HUES48 (cell line): ENCODE data around the gene RNF212.

Experiments
- H3K27ac ChIP-seq: one replicate; pipeline ENCODE4 v1.7.0; 2013; ENCODE audit warnings: low read depth, low read length, inconsistent platforms
- H3K27me3 ChIP-seq: 2 replicates; pipeline ENCODE4 v1.6.1; 2013; ENCODE audit warnings: mild to moderate bottlenecking, low read length; ENCODE audit not compliant: control insufficient read depth, insufficient read depth
- H3K36me3 ChIP-seq: 2 replicates; pipeline ENCODE4 v1.6.1; 2013; ENCODE audit warnings: low read length; ENCODE audit not compliant: control insufficient read depth, insufficient read depth
- H3K4me1 ChIP-seq: 2 replicates; pipeline ENCODE4 v1.6.1; 2013; ENCODE audit warnings: mild to moderate bottlenecking, low read length; ENCODE audit not compliant: control insufficient read depth, insufficient read depth
- H3K4me3 ChIP-seq: 2 replicates; pipeline ENCODE4 v1.5.1; 2013; ENCODE audit warnings: mild to moderate bottlenecking, low read depth, low read length
- H3K9ac ChIP-seq: 2 replicates; pipeline ENCODE4 v1.6.1; 2013; ENCODE audit warnings: mild to moderate bottlenecking, low read depth, low read length, moderate library complexity
- H3K9me3 ChIP-seq: 2 replicates; pipeline ENCODE4 v1.6.1; 2013; ENCODE audit warnings: low read length; ENCODE audit not compliant: control insufficient read depth, insufficient read depth

Gene RNF212

DNA sequence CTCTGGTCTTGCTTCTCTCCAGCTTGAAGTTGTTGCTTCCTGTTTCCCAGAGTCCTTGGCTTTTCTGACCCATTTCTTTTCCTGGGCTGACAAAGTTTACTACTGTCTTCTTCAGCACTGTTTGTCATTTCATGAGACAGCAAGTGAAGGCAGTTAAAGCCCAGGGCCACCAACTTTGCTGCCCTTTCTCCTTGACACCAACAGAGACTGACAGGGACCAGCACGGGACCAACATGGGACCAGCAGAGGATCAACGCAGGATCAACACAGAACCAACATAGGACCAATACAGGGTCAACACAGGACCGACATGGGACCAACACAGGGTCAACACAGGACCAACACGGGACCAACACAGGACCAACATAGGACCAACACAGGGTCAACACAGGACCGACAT is 34.9 kb downstream of the RNF212 start:
- H3K4me3 ChIP-seq, result no peak overlapping the region

DNA sequence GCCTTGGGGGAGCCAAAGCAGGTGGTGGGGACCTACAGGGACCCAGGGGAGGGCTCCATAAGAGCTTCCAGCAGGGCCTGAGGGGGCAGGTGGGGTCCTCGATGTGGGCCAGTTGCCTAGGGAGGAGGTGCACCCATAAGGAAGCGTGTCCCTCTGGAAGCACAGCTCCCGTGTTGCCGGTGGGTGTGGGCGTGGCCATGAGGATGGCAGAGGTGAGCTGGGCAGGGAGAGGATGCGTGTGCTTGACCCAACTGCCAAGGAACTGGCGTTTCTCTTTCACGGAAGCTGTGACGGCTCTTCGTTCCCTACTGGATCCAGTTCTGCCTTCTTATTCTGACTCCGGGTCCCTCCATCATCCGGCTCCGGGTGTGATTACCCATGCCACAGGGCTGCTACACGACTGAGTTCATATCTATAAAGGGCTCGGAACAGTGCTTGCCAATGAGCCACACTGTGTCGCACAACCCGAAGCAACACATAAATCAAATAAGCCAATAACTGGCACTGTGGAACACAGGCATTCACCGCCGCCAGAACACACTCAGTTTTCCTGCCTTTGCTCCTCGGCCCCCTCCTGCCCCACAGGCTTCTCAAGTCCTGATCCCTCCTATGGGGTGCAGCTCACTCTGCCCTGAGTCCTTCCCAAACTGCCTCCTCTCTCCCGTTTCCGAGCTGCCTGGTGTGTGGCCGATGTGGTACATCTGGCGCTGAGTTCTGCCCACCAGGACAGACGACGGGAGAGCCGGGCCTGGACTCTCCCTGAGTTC is 35.5 kb downstream of the RNF212 start:
- H3K27ac ChIP-seq, result no peak overlapping the region
- no peak overlapping the region for H3K9ac ChIP-seq
- no peaks in the 10 kb centered on the region for H3K4me1 ChIP-seq

More for the DNA sequence above, 34.9 kb downstream of the RNF212 start:
- Histone ChIP-seq H3K9me3 (no peaks in the 10 kb centered on the region), H3K4me1 (no peaks in the 10 kb centered on the region), H3K27me3 (no peaks in the 10 kb centered on the region), H3K9ac (no peak overlapping the region), H3K36me3 (no peaks in the 10 kb centered on the region), H3K27ac (no peak overlapping the region)

DNA sequence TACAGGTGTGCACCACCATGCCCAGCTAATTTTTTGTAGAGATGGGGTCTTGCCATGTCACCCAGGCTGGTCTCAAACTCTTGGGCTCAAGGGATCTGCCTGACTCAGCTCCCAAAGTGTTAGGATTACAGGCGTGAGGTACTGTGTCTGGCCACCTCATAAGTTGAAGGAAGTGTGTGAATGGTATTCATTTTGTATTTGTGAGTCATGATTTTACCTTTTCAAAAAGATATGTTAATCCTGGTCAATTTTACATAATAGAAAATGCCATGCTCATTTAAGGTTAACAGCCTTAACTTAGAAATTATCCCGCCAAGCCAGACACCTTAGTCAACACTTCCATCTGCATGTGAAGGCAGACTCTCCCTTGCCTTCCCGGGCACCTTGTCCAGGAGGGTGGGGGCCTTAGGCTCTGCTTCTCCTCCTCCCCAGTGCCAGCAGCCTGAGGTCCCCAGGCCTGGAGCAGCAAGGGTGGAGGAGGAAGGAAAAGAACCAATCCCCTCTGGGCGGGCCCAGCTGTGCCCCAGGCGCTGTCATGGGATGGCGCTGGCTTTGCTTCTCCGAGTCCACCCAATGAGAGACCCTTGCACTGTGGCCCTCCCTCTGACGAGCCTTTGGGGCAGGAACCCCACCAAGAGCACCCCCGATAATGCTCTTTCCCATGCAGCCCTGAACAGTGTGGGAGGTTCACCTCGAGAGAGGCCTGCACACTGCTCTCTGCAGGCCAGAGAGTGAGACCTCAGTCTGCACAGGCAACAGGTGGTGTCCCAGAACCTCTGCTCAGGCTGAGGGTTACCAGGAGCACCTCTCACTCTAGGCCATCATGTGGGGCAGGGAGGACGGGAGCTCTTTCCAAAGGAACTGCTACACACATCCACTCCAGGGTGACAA is 37.3 kb downstream of the RNF212 start:
- no peaks in the 10 kb centered on the region for H3K36me3 ChIP-seq
- H3K4me3 ChIP-seq, result no peak overlapping the region
- H3K4me1 ChIP-seq, result no peaks in the 10 kb centered on the region
- H3K27ac ChIP-seq, result no peak overlapping the region
- H3K9me3 ChIP-seq, result no peaks in the 10 kb centered on the region; the same call in 1 of the 2 replicates
- H3K9ac ChIP-seq, result no peak overlapping the region
- no peaks in the 10 kb centered on the region for H3K27me3 ChIP-seq

More for the DNA sequence above, 35.5 kb downstream of the RNF212 start:
- no peaks in the 10 kb centered on the region for H3K9me3 ChIP-seq
- no peaks in the 10 kb centered on the region for H3K27me3 ChIP-seq
- H3K4me3 ChIP-seq, result no peak overlapping the region
- no peaks in the 10 kb centered on the region for H3K36me3 ChIP-seq

DNA sequence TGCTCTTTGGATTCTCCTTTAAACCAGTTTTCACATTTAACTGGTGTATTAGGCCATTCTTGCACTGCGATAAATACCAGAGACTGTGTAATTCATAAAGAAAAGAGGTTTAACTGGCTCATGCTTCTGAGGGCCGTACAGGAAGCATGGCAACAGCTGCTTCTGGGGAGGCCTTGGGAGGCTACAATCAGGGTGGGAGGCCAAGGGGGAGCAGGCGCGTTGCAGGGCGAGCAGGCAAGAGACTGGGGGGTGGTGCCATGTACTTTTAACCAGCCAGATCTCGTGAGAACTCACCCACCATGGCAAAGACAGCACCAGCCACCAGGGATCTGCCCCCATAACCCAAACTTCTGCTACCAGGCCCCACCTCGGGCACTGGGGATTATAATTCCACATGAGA is 38.1 kb downstream of the RNF212 start:
- no peaks in the 10 kb centered on the region for H3K4me1 ChIP-seq
- H3K9ac ChIP-seq, result no peak overlapping the region
- H3K9me3 ChIP-seq, result no peaks in the 10 kb centered on the region; the same call in 1 of the 2 replicates
- no peaks in the 10 kb centered on the region for H3K36me3 ChIP-seq
- H3K27ac ChIP-seq, result no peak overlapping the region
- no peaks in the 10 kb centered on the region for H3K27me3 ChIP-seq
- no peak overlapping the region for H3K4me3 ChIP-seq

DNA sequence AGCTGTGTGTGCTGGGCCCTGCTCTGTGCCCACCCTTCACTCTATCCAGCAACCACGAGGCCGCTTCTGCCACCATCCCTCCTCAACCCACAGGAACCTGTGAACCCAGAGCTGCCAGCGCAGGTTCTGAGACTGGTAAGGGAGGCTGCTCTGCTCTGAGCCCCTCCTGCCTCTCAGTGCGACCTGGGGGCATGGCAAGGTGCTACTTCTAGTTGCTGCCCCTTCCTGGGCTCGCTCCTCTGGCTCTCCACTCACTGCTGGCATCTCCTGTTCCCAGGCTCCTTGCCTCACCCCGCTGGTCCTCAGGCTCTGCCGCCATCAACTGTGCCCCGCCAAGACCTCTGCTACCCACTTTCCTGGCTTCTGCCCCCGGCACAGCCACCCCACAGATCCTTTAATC is 39.3 kb downstream of the RNF212 start:
- H3K9me3 ChIP-seq, result no peaks in the 10 kb centered on the region; the same call in 1 of the 2 replicates

DNA sequence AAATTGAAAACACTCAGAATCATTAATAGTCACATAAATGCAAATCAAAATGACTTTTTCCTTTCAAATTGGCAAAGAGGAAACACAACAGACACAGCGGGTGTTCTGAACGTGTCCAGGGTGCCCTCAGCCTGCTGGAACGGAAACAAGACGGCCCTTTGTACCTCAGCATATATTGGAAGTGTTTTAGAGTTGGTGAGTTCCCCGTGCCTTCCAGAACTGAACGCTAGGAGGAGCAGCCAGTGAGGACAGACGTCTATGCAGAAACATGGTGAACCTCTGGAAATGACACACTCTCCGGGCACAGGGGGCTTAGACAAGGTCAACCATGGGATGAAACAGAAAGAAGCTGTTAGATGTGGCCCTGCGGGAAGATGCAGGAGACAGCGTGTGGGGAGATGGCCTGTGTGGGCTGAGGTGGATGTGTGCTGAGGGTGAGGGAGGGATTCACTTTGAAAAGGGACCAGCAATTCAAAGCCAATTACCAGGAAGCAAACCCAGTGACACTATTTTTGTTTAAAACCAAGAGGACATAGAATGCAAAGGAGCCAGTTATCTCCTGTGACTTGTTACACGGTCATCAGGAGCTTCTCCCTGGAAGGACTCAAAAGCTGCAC is 40.4 kb downstream of the RNF212 start:
- no peaks in the 10 kb centered on the region; the same call in 1 of the 2 replicates for H3K9me3 ChIP-seq
- no peak overlapping the region for H3K9ac ChIP-seq
- no peak overlapping the region for H3K27ac ChIP-seq
- no peak overlapping the region for H3K4me3 ChIP-seq
- no peaks in the 10 kb centered on the region for H3K27me3 ChIP-seq
- H3K4me1 ChIP-seq, result no peaks in the 10 kb centered on the region
- H3K36me3 ChIP-seq, result no peaks in the 10 kb centered on the region

More for the DNA sequence above, 39.3 kb downstream of the RNF212 start:
- no peak overlapping the region for H3K4me3 ChIP-seq
- no peaks in the 10 kb centered on the region for H3K27me3 ChIP-seq
- no peaks in the 10 kb centered on the region for H3K36me3 ChIP-seq
- no peak overlapping the region for H3K9ac ChIP-seq
- no peaks in the 10 kb centered on the region for H3K4me1 ChIP-seq
- no peak overlapping the region for H3K27ac ChIP-seq

DNA sequence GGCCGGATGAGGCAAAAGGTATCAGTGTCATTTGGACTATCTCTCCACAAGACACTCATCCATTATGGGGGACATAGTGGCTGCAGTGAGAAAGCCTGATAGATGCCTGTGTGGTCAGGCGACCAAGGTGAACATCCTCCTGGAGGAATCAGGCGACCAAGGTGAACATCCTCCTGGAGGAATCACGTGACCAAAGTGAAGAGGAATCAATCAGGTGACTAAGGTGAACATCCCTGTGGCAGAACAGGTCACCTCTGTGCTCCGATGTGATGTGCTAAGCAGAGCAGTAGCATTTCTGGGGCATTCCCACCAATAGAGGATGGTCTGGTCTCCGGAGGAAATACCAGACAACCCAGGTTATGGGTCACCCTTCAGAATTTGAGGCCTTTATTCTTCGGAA is 44.0 kb downstream of the RNF212 start:
- H3K4me1 ChIP-seq, result no peaks in the 10 kb centered on the region
- H3K36me3 ChIP-seq, result no peaks in the 10 kb centered on the region
- H3K9ac ChIP-seq, result no peak overlapping the region
- H3K27ac ChIP-seq, result no peak overlapping the region
- H3K9me3 ChIP-seq, result no peaks in the 10 kb centered on the region; the same call in 1 of the 2 replicates
- H3K4me3 ChIP-seq, result no peak overlapping the region
- no peaks in the 10 kb centered on the region for H3K27me3 ChIP-seq

DNA sequence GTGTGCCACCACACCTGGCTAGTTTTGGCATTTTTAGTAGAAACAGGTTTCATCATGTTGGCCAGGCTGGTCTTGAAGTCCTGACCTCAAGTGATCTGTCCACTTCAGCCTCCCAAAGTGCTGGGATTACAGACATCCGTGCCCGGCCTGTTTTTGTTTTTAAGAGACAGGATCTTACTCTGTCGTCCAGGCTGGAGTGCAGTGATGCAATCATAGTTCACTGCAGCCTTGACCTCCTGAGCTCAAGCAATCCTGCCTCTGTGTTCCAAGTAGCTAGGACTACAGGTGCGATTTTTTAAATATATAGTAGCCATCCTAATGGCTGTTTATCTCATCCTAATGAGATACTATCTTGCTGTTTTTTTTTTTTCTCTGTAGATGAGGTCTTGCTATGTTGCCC is 47.6 kb downstream of the RNF212 start:
- Histone ChIP-seq H3K27ac (no peak overlapping the region), H3K4me1 (no peaks in the 10 kb centered on the region), H3K9me3 (no peaks in the 10 kb centered on the region), H3K4me3 (no peak overlapping the region), H3K9ac (no peak overlapping the region), H3K36me3 (no peaks in the 10 kb centered on the region), H3K27me3 (no peaks in the 10 kb centered on the region)

DNA sequence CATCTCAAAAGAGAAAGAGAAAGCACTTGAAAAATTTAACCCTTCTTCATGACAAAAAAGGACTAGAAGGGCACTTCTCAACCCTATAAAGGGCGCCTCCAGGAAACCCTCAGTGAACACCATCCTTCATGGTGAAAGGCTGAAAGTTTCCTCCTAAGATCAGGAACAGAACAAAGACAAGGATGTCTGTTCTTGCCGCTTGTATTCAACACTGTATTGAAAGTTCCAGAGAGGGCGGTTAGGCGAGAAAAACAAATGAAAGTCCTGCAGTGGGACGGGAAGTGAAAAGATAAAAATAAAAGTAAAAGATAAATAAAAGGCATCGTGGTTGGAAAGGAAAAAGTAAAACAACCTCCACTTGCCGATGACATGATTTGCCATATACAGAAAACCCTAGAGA is 50.9 kb downstream of the RNF212 start:
- no peak overlapping the region for H3K9ac ChIP-seq
- H3K27me3 ChIP-seq, result no peaks in the 10 kb centered on the region

DNA sequence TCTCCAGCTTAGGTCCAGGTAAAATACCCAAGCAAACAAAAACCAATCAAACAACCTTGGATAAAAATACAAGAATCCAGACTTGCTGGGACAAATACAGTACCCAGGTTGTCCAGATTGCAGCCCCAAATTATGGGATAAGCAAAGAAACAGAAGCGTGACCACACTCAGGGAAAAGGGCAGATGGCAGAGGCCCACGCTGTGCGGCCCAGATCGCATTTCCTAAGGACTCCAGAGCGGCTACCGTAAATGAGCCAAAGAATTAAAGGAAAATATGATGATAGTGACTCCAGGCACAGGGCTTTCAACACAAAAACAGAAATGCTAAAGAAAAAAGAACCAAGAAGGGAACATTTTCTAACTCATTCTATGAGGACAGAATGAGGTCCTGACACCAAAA is 51.6 kb downstream of the RNF212 start:
- Histone ChIP-seq H3K27me3 (no peaks in the 10 kb centered on the region), H3K9me3 (no peaks in the 10 kb centered on the region), H3K4me3 (no peak overlapping the region), H3K4me1 (no peaks in the 10 kb centered on the region), H3K9ac (no peak overlapping the region), H3K36me3 (no peaks in the 10 kb centered on the region), H3K27ac (no peak overlapping the region)

More for the DNA sequence above, 50.9 kb downstream of the RNF212 start:
- no peaks in the 10 kb centered on the region for H3K9me3 ChIP-seq
- no peak overlapping the region for H3K27ac ChIP-seq
- H3K36me3 ChIP-seq, result no peaks in the 10 kb centered on the region
- no peak overlapping the region for H3K4me3 ChIP-seq
- H3K4me1 ChIP-seq, result no peaks in the 10 kb centered on the region
